ENCODE measurements around the gene SON. TPM values are rescaled to one million over a fixed set of nuclear protein-coding genes. Genes with fewer than 3 reads are reported as not detected.

SON gene
- total and polyA plus RNA-seq, 2 of the 4 experiments (the other 2 are of a cell fraction): 81.6 to 146 TPM

DNA sequence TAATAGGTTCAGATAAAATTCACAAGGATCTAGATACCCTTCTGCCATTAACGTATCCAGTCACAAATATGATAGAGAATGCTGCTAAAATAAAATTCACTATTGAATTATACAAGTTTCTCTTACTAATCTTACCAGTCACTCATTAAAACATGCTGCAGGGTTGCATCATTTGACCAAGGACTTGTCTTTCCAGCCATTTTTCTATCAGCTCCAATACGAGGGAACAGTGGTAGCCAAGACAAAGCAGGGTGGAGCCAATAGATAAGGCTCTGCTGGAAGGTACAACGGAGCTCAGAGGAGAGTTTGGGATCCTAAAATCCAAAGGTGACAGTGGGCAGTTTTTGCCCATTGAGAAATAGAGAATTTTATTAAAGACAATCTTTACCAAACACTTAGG is 41.6 kb downstream of the SON start:
- no peak overlapping the region for H2BK120ac ChIP-seq (ENCODE audit: low read depth, low read length)
- TF ChIP-seq CEBPB (IDR thresholded peaks at IDR 0.05; ENCODE audit: low read depth, low read length) (no peak), RFX5 (IDR thresholded peaks at IDR 0.05; ENCODE audit: low read depth, low read length) (no peak), RAD21 (IDR thresholded peaks at IDR 0.05; ENCODE audit: low read length) (no peak), MXI1 (IDR thresholded peaks at IDR 0.05; ENCODE audit: borderline replicate concordance, low read depth, low read length) (no peak), ELK1 (IDR thresholded peaks at IDR 0.05; ENCODE audit: borderline replicate concordance, low read depth, low read length) (no peak), FOS (IDR thresholded peaks at IDR 0.05; ENCODE audit: low read depth, low read length) (no peak), POLR2A (IDR thresholded peaks at IDR 0.05; ENCODE audit: low read depth, low read length) (no peak), SMC3 (IDR thresholded peaks at IDR 0.05; ENCODE audit: low read depth, low read length) (no peak), NFE2L2 (IDR thresholded peaks at IDR 0.05; ENCODE audit: low read depth, low read length) (no peak), RCOR1 (IDR thresholded peaks at IDR 0.05; ENCODE audit: insufficient replicate concordance, low read length) (no peak), MAZ (IDR thresholded peaks at IDR 0.05; ENCODE audit: borderline replicate concordance, low read depth, low read length) (no peak), MAFK (IDR thresholded peaks at IDR 0.05; ENCODE audit: low read depth, low read length) (no peak), BHLHE40 (IDR thresholded peaks at IDR 0.05; ENCODE audit: low read depth, low read length) (no peak), CHD1 (IDR thresholded peaks at IDR 0.05; ENCODE audit: low read depth, low read length) (no peak)
- TF ChIP-seq, protein P1, sequence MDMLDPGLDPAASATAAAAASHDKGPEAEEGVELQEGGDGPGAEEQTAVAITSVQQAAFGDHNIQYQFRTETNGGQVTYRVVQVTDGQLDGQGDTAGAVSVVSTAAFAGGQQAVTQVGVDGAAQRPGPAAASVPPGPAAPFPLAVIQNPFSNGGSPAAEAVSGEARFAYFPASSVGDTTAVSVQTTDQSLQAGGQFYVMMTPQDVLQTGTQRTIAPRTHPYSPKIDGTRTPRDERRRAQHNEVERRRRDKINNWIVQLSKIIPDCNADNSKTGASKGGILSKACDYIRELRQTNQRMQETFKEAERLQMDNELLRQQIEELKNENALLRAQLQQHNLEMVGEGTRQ (IDR thresholded peaks at IDR 0.05; ENCODE audit: low read depth, low read length): no peak
- TF ChIP-seq, protein P2, sequence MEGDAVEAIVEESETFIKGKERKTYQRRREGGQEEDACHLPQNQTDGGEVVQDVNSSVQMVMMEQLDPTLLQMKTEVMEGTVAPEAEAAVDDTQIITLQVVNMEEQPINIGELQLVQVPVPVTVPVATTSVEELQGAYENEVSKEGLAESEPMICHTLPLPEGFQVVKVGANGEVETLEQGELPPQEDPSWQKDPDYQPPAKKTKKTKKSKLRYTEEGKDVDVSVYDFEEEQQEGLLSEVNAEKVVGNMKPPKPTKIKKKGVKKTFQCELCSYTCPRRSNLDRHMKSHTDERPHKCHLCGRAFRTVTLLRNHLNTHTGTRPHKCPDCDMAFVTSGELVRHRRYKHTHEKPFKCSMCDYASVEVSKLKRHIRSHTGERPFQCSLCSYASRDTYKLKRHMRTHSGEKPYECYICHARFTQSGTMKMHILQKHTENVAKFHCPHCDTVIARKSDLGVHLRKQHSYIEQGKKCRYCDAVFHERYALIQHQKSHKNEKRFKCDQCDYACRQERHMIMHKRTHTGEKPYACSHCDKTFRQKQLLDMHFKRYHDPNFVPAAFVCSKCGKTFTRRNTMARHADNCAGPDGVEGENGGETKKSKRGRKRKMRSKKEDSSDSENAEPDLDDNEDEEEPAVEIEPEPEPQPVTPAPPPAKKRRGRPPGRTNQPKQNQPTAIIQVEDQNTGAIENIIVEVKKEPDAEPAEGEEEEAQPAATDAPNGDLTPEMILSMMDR (conservative IDR thresholded peaks at IDR 0.05; ENCODE audit: low read depth, low read length): no peak
- no peak overlapping the region for H4K5ac ChIP-seq (ENCODE audit: low read depth, low read length)
- H3K27ac ChIP-seq (ENCODE audit: insufficient read depth, low read length): no peak overlapping the region
- H2AFZ ChIP-seq (replicated peaks; ENCODE audit: low read length, poor library complexity): no peak overlapping the region
- no peak overlapping the region for H4K8ac ChIP-seq (ENCODE audit: low read depth in 2 of 2, low read length in 2 of 2)
- H3K4me3 ChIP-seq (ENCODE audit: insufficient read depth, low read depth, low read length): no peak overlapping the region
- DNase-seq: no peak
- H4K20me1 ChIP-seq (ENCODE audit: insufficient read depth, low read length): no peaks in the 10 kb centered on the region; the same call in 1 of the 2 replicates
- no peak overlapping the region for H2BK15ac ChIP-seq (ENCODE audit: low read depth, low read length)
- no peak overlapping the region for H4K91ac ChIP-seq (ENCODE audit: insufficient read depth, low read depth, low read length)
- no peak overlapping the region for H3K18ac ChIP-seq (ENCODE audit: low read depth, low read length)
- ATAC-seq (ENCODE audit: low read depth): no peak
- H3K79me1 ChIP-seq (ENCODE audit: low read depth in 1 of 2, low read length in 2 of 2): peaks cover 21 to 45% of the 10 kb centered on the region in 2 experiments
- no TSS peak for BruUV-seq (replicated peaks)
- peaks cover 4% of the 10 kb centered on the region for H3K9me1 ChIP-seq (ENCODE audit: insufficient read depth, low read length)
- no peak overlapping the region for H3K14ac ChIP-seq (replicated peaks; ENCODE audit: low read depth, low read length)
- H3K4ac ChIP-seq (ENCODE audit: low read depth, low read length): no peak overlapping the region
- dilution Hi-C loops (cut with HindIII; ENCODE audit: low sequenced_read_pairs, unreplicated experiment): no loop called here
- no peak overlapping the region for H3K4me2 ChIP-seq (ENCODE audit: low read depth, low read length)
- in situ Hi-C loops (cut with MboI; ENCODE audit: low sequenced_read_pairs): no loop called here
- no peaks in the 10 kb centered on the region for H3K9me3 ChIP-seq (ENCODE audit: control insufficient read depth, insufficient read depth, low read length)
- no peaks in the 10 kb centered on the region for H3K27me3 ChIP-seq (ENCODE audit: control insufficient read depth, insufficient read depth, low read length)
- H3K36me3 ChIP-seq (ENCODE audit: control insufficient read depth, insufficient read depth, low read length): peaks cover 6% of the 10 kb centered on the region
- no peak overlapping the region for H2BK20ac ChIP-seq (ENCODE audit: low read depth, low read length)
- peaks cover 2% of the 10 kb centered on the region; the same call in 1 of the 2 replicates for H3K4me1 ChIP-seq (ENCODE audit: control insufficient read depth, insufficient read depth, low read length)
- CTCF ChIA-PET: no interaction called here
- no peak overlapping the region for H2AK9ac ChIP-seq (replicated peaks; ENCODE audit: low read depth, low read length, poor library complexity)
- H3K9ac ChIP-seq (ENCODE audit: low read depth, low read length): no peak overlapping the region
- no peak overlapping the region; the same call in 1 of the 2 replicates for H3K23ac ChIP-seq (ENCODE audit: low read depth, low read length)
- H2AK5ac ChIP-seq (ENCODE audit: low read depth, low read length): no peak overlapping the region
- no CpG with 5 or more reads among the region's 3 CpGs for WGBS, 2 experiments (ENCODE audit: extremely low coverage in 2 of 2, insufficient read length in 1 of 2)
- no peak overlapping the region for H3K56ac ChIP-seq (ENCODE audit: extremely low read depth, insufficient read depth, low read length)
- intact Hi-C loops (cut with micrococcal nuclease): no loop called here
- POLR2A ChIA-PET (ENCODE audit: unreplicated experiment): interaction anchor here (0.5 kb wide), 1 partner anchor 309 kb away, joined by 3 read pairs; no protein-coding TSS in a partner anchor
- H2BK5ac ChIP-seq (ENCODE audit: low read depth, low read length, poor library complexity, severe bottlenecking): no peak overlapping the region

All from IMR-90 (cell line).